Ovary (tissue), 3 donors: ENCODE measurements around the gene ABHD12.

Experiments used
- CTCF ChIP-seq, 3 donors: fragments of 450-650 bp in 2 of 3; fragments of 200-600 bp in 1 of 3; IDR thresholded peaks; one replicate each; pipeline versions ENCODE4 v1.5.1 to v1.8.0; 2016 to 2022; ENCODE audit warnings: antibody characterized with exemption in 3 of 3, mild to moderate bottlenecking in 1 of 3
- EP300 ChIP-seq: sonication (generic); formaldehyde crosslinking; IDR thresholded peaks from one replicate; pipeline ENCODE4 v1.6.1; 2017; ENCODE audit warnings: antibody characterized with exemption
- POLR2A ChIP-seq: fragments of 450-650 bp; IDR thresholded peaks from one replicate; pipeline ENCODE4 v1.6.1; 2017; ENCODE audit warnings: antibody characterized with exemption, mild to moderate bottlenecking, moderate library complexity
- donor health status: DM: no; HTN: no; CAD: no.

- no peak for TF ChIP-seq CTCF (IDR thresholded peaks at IDR 0.05)
- no peak for TF ChIP-seq POLR2A
- TF ChIP-seq EP300: no peak
Observed at GRCh38 chr20:25295386-25296093, 95.1 kb downstream of the ABHD12 start.
